Progenitor cell of endocrine pancreas (in vitro differentiated cells): ENCODE measurements around the gene SETD1B. TPM values are rescaled to one million over a fixed set of nuclear protein-coding genes. Genes with fewer than 3 reads are reported as not detected.

Source experiments
- DNase-seq: peaks from one replicate; pipeline ENCODE4 v3.0.0; 2021; ENCODE audit warnings: low spot score; ENCODE audit not compliant: unreplicated experiment
- H3K27ac Mint-ChIP-seq: 2 replicates; pipeline ENCODE4 v1.8.0; 2021; ENCODE audit warnings: mild to moderate bottlenecking, moderate library complexity, mixed read lengths
- H3K27me3 Mint-ChIP-seq: 2 replicates; pipeline ENCODE4 v1.8.0; 2021; ENCODE audit warnings: mixed read lengths
- H3K36me3 Mint-ChIP-seq: 2 replicates; pipeline ENCODE4 v1.8.0; 2022; ENCODE audit warnings: mixed read lengths; ENCODE audit not compliant: insufficient read depth
- H3K4me1 Mint-ChIP-seq: 2 replicates; pipeline ENCODE4 v1.8.0; 2021; ENCODE audit warnings: low read depth, mixed read lengths
- H3K4me3 Mint-ChIP-seq: 2 replicates; pipeline ENCODE4 v1.8.0; 2021; ENCODE audit warnings: low read depth, mild to moderate bottlenecking, moderate library complexity, mixed read lengths
- H3K9me3 Mint-ChIP-seq: 2 replicates; pipeline ENCODE4 v1.8.0; 2021; ENCODE audit warnings: low read depth, mixed read lengths
- CTCF ChIP-seq: fragments of 200-600 bp; sonication (generic); IDR thresholded peaks from one replicate; pipeline ENCODE4 v1.5.0; 2021; ENCODE audit warnings: antibody characterized with exemption, mild to moderate bottlenecking; ENCODE audit not compliant: unreplicated experiment
- total RNA-seq: library from RNA; stranded (reverse); gene quantifications from 2 replicates; pipeline ENCODE4 v1.2.1, GENCODE V29; 2021

SETD1B gene
- total RNA-seq, 1 donor from 2014 or later, result 28.6 TPM

- TF ChIP-seq CTCF, result no peak
- H3K4me3 Mint-ChIP-seq, result no peak overlapping the region
- no peaks in the 10 kb centered on the region for H3K36me3 Mint-ChIP-seq
- no peak overlapping the region for H3K27ac Mint-ChIP-seq
- H3K9me3 Mint-ChIP-seq, result no peaks in the 10 kb centered on the region
- no peak for DNase-seq
- peaks cover 3% of the 10 kb centered on the region for H3K4me1 Mint-ChIP-seq
- no peaks in the 10 kb centered on the region for H3K27me3 Mint-ChIP-seq
Measured at GRCh38 chr12:121769831-121770301, 33.9 kb upstream of the SETD1B start.

GRCh38 chr12:121770388-121770787, 33.4 kb upstream of the SETD1B start:
- peaks cover 3% of the 10 kb centered on the region for H3K4me1 Mint-ChIP-seq
- no peaks in the 10 kb centered on the region for H3K27me3 Mint-ChIP-seq
- no peak for DNase-seq
- no peaks in the 10 kb centered on the region for H3K9me3 Mint-ChIP-seq
- H3K27ac Mint-ChIP-seq, result no peak overlapping the region
- no peak overlapping the region for H3K4me3 Mint-ChIP-seq
- TF ChIP-seq CTCF, result no peak
- no peaks in the 10 kb centered on the region for H3K36me3 Mint-ChIP-seq

- no peak overlapping the region for H3K27ac Mint-ChIP-seq
Measured at GRCh38 chr12:121770813-121771625, 32.8 kb upstream of the SETD1B start.

GRCh38 chr12:121773011-121773777, 30.6 kb upstream of the SETD1B start:
- Mint-ChIP-seq H3K4me3 (no peak overlapping the region), H3K36me3 (no peaks in the 10 kb centered on the region), H3K4me1 (peaks cover 3% of the 10 kb centered on the region), H3K27me3 (no peaks in the 10 kb centered on the region), H3K27ac (peak overlapping the region; percentile 79), H3K9me3 (no peaks in the 10 kb centered on the region)
- DNase-seq, result peak; percentile 66
- peak; percentile 88 for TF ChIP-seq CTCF

More at GRCh38 chr12:121770813-121771625, 32.8 kb upstream of the SETD1B start:
- H3K4me3 Mint-ChIP-seq, result no peak overlapping the region
- no peak for DNase-seq
- no peak for TF ChIP-seq CTCF
- no peaks in the 10 kb centered on the region for H3K36me3 Mint-ChIP-seq
- no peaks in the 10 kb centered on the region for H3K9me3 Mint-ChIP-seq
- peaks cover 3% of the 10 kb centered on the region for H3K4me1 Mint-ChIP-seq
- no peaks in the 10 kb centered on the region for H3K27me3 Mint-ChIP-seq

- Mint-ChIP-seq H3K4me1 (peaks cover 3% of the 10 kb centered on the region), H3K36me3 (no peaks in the 10 kb centered on the region), H3K4me3 (no peak overlapping the region), H3K9me3 (no peaks in the 10 kb centered on the region), H3K27ac (no peak overlapping the region), H3K27me3 (no peaks in the 10 kb centered on the region)
- DNase-seq, result no peak
- TF ChIP-seq CTCF, result no peak
Measured at GRCh38 chr12:121774968-121775474, 28.8 kb upstream of the SETD1B start.
